NCI-H2107 (cell line): ENCODE data around the gene EBLN2.
"Not testable (repeated sequence)": the region's sequence is repeated elsewhere in the genome, so short reads cannot be mapped to it uniquely, and the experiment has no call there.

Experiments
- DNase-seq: peaks from one replicate; lab custom pipeline; 2025; lab: John Stamatoyannopoulos, UW

EBLN2 gene

DNA sequence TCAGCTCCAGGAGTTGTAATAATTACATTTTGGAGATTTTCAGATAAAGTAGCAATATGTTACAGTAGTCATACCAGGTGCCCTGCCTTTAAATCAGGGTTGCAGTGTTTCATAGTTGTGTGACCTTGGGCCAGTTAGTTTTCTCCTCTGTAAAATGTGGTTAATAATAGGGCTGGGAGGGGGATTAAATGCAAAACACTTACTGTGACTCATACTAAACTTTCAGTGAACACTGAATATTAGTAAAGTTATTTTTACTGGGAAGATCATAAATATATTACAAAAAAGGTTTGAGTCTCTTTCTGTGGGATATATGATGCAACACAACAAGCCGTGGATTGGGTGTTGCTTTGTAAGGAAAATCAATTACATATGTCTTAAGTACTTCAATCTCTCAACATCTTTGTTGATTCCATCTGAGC is 1.1 kb upstream of the EBLN2 start:
- no peak for DNase-seq

DNA sequence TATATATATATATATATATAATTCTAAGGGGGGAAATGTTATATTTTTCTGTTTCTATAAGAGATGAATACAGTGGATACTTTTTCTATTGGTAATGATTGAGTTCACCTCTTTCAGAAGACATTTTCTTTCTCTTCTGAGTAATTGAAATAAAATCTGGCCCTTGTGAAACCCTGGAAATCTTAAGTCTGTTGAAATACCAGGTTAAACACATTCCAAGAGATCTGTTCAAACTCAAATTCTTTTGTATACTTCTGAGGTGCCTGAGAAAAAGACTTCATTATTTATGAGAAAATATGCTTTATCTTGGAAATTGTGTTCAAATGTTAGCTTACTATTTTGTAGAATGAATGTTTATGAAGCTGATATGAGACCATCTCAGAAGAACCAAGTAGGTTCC is 4.8 kb downstream of the EBLN2 start:
- DNase-seq = not testable (repeated sequence)

DNA sequence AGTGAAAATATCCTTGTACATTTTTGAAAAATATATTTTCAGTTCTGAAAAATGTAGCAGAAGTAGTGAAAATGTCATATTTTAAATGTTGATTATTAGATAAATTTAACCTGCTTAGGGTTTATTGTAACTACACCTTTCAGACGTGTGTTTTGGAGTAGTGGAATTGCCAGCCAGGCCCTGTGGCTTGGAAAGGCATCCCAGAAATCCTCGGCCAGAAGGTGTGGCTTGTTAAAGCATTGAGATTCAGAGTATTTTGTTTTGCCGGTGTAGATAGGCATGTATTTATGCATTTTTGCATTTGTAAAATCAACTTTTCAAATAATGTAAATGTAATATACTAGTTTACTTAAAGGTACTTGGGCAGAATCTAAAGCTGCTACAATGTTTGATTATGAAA is 7.0 kb downstream of the EBLN2 start:
- DNase-seq = no peak

DNA sequence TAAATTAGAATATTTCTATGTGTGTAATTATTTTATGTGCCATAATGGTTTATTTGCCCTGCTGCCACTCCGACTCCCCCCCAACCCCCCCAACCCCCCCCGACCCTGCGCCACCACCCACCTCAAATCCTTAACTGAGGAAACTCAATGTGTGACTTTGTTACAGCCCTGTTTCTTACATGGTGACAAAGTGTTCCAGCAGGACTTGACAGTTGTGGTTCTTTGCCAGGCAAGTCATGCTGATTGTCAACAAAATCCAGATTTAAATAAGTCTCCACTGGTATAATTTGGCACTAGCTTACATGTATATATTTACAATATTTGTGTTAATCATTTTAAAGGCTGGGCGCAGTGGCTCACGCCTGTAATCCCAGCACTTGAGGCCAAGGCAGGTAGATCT is 7.7 kb downstream of the EBLN2 start:
- DNase-seq = no peak

DNA sequence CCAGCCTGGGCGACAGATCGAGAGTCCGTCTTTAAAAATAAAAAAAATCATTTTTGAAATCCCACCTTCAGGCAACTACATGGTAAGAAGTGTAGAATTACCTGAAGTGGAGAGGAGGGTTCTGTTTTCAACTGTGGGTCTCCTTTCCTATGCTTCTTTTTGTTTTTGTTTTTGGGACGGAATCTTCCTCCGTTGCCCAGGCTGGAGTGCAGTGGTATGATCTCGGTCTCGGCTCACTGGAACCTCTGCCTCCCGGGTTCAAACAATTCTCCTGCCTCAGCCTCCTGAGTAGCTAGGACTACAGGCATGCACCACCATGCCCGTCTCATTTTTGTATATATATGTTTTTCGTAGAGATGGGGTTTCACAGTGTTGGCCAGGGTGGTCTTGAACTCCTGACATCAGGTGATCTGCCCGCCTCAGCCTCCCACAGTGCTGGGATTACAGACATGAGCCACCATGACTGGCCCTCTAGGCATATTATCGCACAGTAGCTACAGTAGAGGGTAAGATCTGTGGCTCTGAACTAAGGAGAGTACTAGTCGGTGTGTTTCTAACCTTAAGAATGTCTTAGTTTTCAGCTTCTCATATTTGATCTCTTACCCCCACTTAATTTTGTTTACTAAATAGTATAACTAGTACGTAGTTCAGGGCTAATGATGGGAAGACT is 8.5 kb downstream of the EBLN2 start:
- DNase-seq = no peak

DNA sequence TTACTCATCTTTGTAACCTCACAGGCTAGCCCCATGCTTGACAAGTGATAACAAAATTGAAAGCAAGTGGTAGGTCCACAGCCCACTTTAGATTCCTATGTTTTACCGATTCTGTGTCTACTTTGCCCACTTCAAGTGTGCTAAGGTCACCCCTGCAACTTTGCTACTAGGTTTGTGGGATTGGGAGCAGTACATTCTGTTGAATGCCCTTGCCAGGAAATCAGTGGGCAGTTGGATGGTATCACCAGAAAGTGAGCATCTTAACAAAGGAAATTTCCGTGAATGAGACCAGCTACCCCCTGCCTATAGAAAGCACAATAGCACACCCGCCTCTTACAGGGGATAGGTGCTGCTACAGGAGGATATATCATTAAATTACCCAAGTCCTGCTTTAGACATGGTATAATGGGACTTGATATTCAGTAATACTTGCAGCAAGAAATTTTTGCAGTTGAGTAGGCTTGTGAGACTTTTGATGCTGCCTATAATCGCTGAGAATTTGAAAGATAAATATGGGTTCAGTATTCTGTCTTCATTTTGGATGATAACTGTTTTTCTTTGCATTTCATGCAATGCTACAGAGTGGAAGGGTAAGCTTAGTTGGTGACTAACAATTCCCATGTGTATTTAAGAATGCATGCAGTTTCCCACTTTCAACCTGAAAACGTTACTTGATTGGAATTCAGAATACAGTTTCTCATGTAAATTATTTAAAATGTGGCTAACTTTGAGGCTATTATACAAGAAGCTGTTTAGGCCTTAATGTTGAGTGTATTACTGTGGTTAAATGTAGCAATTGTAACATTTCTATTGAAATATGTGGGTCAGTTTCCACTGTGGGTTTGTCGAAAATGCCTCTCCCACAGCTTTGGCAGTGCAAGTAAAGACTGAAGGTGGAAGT is 9.5 kb downstream of the EBLN2 start:
- no peak for DNase-seq

DNA sequence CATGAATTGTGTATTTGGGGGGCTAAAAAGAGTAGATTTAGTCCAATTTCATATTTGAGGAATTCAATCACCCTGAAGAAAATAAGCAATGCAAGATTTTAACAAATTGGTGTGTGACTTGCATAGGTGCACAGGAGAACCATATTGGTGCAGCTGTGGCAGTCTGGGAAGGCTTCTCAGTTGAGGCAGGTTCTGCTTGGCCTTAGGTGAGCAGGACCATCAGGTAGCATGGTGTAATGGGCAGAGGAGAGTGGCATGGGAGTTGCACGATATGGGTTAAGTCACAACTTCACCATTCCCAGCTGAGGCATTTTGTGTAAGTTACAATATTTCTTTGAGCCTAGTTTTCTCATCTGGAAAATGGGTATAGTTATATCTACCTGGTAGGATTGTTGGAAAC is 10.5 kb downstream of the EBLN2 start:
- DNase-seq = no peak

DNA sequence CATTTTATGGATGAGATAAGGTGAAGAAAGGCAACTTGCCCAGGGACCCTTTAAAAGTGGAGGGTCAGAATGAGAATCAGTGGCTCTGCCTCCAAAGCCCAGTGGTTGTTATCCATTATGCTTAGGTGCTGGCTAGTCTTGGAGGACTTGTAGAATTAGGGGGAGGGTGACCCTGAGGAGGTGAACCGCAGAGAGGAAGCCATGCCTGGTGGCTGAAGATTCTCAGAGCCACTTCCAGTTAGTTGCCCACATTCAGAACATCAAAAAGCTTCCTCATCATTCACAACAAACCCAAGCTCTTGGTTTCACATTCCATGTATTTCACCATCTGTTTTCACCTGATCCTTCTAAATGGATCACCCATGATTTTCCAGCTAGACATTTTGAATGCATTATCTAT is 11.2 kb downstream of the EBLN2 start:
- DNase-seq = no peak

DNA sequence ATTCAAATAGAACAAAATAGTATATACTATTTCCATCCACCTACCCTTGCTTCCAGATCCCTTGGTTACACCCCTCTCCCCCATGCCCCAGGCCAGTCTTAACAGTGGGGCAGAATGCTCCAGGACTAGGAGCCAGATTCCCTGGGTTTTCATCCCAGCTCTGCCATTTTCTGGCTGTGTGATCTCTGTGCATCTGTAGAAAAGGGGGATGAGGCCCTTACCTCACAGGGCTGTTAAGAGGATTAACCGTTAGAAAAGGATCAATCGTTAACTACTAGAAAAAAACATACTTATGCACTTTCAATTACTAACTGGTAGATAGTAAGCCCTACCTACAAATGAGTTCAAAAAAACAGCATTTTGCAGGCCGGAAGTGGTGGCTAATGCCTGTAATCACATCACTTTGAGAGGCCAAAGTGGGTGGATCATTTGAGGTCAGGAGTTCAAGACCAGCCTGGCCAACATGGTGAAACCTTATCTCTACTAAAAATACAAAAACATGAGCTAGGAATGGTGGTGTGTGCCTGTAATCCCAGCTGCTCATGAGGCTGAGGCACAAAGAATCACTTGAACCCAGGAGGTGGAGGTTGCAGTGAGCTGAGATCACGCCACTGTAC is 11.7 kb downstream of the EBLN2 start:
- DNase-seq = no peak

DNA sequence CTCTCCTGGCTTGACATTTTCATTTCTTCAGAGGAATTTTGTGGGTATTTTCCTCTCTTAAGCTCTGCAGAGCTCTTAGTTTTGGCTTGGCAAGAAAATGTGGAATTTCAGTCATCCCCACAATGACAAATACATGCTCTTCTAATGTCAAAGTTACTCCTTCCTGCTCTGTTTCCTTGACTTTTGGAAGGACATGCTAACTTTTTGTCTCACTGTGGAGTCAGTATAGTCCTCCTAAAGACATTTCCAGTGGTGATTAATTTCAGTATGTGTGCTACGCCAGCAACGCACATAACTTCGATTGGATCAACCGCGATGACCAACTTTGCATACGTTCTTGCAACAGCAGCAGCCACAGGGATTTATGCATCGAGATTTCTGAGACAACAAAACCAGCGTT is 13.3 kb downstream of the EBLN2 start:
- no peak for DNase-seq

DNA sequence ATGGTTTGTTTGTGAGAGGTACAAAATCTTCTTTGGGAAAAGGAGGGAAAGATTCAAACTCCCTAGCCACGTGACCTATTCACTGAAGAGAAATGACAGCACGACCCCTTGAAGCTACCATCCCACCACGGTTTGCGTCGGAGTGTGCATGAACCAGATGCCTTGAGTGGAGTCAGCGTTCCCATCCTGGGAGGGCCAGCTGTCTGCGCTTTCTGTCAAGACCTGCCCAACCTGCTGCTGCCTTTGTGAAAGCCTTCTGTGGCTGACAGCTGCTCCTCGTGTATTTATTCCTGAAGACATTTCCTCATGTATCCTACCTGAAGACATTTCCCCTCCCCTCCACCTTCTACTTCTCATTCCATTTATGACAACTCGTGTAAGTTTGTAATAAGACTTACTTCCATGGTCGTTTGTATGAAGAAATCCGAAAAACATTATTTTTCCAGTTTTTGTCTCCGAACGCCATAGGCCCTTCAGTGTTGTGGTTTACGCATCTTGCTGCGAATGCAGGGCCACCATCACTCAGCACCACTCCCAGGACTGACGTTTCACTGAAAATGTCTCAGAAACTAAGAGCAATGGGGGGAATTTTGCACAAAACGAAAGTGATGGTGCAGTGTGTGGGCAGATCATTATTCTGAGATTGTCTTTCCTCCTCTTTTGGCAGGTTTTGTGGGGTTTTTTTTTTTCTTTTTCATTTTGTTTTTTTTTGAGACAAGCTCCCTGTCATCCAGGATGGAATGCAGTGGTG is 18.9 kb downstream of the EBLN2 start:
- DNase-seq = no peak

DNA sequence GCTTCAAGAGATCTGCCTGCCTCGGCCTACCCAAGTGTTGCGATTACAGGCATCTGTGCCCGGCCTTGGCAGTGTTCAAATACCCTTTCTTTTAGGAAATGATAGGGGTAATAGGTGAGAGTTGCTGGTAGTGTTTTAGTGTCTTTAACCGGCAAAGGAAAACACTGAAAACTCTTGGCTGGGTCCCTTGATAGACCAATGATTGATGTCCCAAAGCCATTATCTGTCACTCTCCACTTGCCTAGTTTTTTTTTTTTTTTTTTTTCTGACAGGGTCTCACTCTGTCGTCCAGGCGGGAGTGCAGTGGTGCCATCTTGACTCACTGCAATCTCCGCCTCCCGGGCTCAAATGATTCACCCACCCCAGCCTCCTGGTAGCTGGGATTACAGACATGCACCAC is 19.7 kb downstream of the EBLN2 start:
- DNase-seq = no peak

DNA sequence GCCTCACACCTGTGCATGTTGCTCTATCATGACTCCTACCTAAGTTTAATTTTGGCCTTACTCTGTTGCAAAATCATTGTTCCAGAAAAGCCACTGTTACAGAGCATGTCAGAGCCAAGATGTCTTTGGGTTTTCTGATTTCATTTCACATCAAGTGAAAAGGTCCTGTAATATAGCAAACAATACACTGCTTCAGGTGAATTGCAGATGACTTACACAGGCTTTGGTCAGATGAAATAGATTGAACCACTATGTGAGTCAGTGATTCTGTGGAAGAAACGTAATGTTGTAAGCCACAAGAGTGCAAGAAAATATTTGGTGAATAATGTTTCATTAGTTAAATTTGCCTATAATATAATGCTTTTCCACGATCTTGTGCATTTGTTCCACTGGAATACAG is 22.7 kb downstream of the EBLN2 start:
- no peak for DNase-seq

DNA sequence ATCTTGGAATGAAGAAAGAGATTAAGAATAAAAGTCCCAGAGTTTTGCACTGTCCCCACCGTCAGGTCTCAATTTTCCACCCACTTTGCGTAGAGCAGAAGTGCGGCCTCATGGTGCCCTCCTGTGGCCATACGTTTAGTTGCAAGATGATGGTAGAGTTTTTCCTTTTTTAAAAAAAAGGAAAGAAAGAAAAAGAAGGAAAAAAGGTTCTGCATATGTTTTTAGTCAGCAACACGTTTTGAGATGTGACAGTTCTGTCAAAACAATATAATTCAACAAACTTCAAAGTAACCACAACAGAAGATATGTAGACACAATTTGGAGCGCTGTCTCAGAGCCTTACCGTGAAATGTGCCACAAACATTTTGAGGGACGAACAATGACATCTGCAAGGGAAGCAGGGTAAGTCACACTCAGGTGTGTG is 24.6 kb downstream of the EBLN2 start:
- DNase-seq = no peak

DNA sequence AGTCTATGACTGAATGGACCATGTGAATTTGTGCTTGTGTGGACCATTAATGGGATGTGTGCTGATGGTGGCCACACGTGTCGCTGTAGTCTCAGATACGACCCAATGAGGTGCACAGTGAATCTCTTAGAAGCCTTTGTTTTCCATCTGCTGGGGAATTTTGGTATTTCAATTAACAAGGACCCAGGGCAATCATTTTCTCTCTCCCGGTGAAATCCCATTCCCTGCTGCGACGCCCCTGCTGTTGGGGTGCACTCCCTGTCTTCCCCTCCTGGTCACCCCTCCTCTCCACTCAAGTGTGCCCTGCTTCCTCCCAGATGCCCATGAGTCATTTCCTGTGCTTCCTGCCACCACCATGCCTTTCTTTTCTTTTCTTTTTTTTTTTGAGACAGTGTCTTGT is 32.7 kb downstream of the EBLN2 start:
- no peak for DNase-seq

DNA sequence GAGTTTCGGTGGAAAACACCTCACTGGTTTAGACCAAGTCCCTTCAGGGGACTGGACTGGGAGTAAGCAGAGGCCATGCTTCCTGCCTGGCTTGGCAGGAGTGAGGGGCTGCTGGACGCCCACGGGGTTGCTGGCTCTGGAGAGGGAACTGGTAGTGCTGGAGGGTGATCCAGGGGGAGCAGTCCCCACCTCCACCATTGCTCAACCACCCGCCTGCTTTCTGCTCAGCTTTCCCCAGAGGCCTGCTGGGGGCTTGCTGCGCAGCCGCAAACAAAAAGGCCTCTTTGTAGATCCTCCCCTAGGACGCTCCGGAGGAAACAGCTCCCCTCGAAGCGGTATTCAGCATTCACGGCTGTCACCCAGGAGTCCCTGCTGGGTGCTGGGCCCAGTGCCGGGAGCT is 33.5 kb downstream of the EBLN2 start:
- no peak for DNase-seq

DNA sequence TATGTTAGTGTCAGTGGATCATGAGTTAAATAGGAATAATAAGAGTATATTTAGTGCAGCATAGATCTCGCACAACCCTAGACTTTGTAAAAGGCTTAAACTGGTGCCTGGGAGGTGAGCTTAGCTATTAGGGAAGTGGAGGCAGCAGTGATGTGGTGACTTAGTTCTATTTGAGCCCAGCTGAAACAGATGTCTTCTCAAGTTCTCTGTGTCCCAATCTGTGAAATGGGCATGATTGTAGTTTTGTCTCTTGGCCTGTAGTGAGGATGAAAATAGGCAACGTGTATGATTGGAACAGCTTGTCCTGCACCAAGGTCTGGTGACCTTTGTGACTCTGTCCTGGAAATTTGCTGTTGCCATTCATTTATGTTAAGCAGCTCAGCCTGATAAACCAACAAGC is 34.7 kb downstream of the EBLN2 start:
- no peak for DNase-seq

DNA sequence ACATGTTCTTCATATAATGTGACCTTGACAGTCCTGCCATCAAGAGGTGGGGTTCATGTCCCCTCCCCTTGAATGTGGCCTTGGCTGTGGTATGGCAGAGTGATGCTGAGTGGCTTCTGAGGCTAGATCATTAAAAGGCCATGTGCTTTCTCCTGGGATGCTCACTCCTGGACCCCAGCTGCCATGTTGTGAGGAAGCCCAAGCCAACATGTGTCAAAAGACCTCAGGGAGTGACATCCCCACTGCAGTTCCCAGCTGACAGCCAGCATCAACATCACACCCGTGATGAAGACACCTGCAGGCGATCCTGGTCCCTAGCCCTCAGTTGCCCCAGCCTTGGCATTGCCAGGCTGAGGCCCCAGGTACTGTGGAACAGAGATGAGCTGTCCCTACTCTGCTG is 36.6 kb downstream of the EBLN2 start:
- DNase-seq = no peak

DNA sequence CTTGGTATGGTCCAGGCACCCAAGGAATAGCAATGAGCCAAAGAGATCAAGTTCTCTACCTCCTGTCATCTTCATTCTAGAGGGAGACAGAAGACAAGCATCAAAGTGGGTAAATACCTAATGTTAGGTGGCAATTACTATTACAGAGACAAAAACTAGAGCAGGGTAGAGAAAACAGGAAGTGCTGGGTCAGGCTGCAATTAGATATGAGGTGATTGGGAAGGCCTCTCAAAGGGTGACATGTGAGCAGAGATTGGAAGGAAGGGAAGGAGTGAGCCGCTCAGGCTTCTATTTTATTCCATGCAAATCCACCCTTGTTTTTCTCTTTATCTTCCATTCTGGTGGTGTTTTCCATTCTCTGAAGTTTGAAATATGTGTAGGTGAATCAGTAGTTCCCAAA is 37.4 kb downstream of the EBLN2 start:
- no peak for DNase-seq

DNA sequence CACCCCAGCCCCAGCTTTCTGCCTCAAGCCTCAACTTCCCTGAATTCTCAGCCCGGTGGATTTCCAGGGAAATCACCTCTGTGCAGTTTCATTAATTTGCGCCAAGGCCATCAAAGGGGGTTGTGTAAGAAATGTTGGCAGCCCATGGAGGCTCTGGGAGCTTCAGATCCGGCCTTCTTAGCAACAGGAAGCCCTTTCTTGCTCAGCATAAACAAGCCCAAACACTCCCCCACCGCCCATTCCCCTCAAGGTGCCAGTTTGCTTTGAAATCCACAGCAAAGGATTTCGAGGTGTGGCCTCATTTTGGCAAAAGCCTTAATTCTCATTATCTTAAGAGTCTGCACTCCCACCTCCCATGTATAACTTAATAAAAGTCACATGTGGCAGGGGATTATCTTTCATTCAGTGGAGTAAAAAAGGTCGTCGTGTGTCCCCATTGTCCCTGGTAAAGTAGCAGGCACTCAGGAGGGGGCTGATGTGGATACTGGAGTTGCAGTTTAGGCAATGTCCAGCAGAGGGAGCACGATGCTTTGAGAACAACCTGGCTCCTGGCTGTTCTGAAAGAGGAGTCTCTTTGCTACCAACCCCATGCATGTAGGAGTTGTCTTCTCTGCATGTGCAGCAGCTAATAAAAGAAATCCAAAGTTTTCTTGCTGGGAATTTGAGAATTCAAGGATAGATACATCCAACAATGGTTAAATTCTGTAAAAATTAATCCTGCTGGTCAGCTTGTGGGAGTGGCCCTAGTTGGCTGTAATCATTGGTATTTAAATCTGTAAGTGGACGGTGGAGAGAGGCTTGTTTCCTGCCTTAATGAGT is 39.5 kb downstream of the EBLN2 start:
- peak; percentile 21 for DNase-seq

DNA sequence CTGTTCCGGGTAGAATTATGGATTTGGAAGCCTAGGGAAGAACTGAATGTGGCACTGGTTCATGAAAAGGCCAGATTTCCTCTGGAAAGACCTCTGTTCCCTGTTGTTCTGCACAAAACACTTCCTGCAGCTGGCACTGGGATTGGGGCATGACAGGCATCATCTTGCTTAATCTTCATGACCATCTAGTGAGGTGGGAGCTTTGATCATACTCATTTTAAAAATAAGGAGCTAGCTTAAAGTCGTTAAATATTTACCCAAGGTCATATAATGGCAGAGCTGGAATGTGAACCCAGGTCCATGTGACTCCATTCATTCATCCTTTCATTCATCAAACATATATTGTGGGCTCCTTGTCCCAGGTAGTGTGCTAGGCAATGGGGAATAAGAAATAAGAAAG is 40.4 kb downstream of the EBLN2 start:
- DNase-seq = no peak

DNA sequence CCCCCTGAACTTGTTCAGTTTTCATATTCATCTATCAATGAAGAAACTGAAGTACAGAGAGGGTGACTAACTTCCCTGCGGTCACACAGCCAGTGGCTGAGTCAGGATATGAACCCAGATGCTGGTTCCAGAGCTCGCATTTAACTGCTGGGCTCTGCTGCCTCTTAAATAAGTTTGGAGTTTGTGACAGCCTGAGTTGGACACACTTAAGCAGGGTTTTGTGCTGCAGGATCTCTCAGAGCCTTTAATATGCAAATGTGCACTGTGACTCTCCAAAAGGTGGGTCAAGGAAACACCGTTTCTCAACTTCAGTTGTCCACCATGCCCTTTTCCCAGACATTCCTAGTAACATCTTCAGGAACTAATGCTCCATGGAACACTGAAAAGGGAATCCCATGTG is 45.8 kb downstream of the EBLN2 start:
- DNase-seq = no peak
